NCI-H2171 treated with DMSO at 0.1 percent for 48 hours (cell line): ENCODE results near the gene KIF16B.
A peak's percentile ranks its signal among the peaks of the same experiment; 100 is the strongest.
"Not testable (repeated sequence)": the region's sequence is repeated elsewhere in the genome, so short reads cannot be mapped to it uniquely, and the experiment has no call there.

Source experiments
- DNase-seq: peaks from one replicate; lab custom pipeline; 2025; lab: John Stamatoyannopoulos, UW

KIF16B gene

GRCh38 chr20:16522651-16523050, 50.6 kb downstream of the KIF16B start:
- DNase-seq: not testable (repeated sequence)

GRCh38 chr20:16520154-16520553, 53.1 kb downstream of the KIF16B start:
- DNase-seq: no peak

- DNase-seq: not testable (repeated sequence)
Measured at GRCh38 chr20:16519673-16520072, 53.6 kb downstream of the KIF16B start.

- peak; percentile 44 for DNase-seq
Measured at GRCh38 chr20:16518784-16519084, 54.5 kb downstream of the KIF16B start.

- peak; percentile 84 for DNase-seq
Measured at GRCh38 chr20:16517946-16518783, 55.1 kb downstream of the KIF16B start.

- no peak for DNase-seq
Measured at GRCh38 chr20:16516794-16517193, 56.5 kb downstream of the KIF16B start.

GRCh38 chr20:16515046-16515445, 58.2 kb downstream of the KIF16B start:
- no peak for DNase-seq

GRCh38 chr20:16514140-16514539, 59.1 kb downstream of the KIF16B start:
- DNase-seq: no peak

GRCh38 chr20:16505894-16506293, 67.4 kb downstream of the KIF16B start:
- DNase-seq: no peak

- peak; percentile 55 for DNase-seq
Measured at GRCh38 chr20:16501301-16501700, 71.9 kb downstream of the KIF16B start.

- DNase-seq: no peak
Measured at GRCh38 chr20:16500197-16500596, 73.1 kb downstream of the KIF16B start.

GRCh38 chr20:16498526-16499253, 74.6 kb downstream of the KIF16B start:
- DNase-seq: no peak

- no peak for DNase-seq
Measured at GRCh38 chr20:16497896-16498295, 75.4 kb downstream of the KIF16B start.

- DNase-seq: no peak
Measured at GRCh38 chr20:16493486-16493885, 79.8 kb downstream of the KIF16B start.

GRCh38 chr20:16491294-16491905, 81.8 kb downstream of the KIF16B start:
- DNase-seq: no peak

- no peak for DNase-seq
Measured at GRCh38 chr20:16490696-16491095, 82.6 kb downstream of the KIF16B start.

GRCh38 chr20:16488616-16489015, 84.6 kb downstream of the KIF16B start:
- DNase-seq: no peak

- peak; percentile 92 for DNase-seq
Measured at GRCh38 chr20:16488086-16488485, 85.2 kb downstream of the KIF16B start.

GRCh38 chr20:16486532-16486931, 86.7 kb downstream of the KIF16B start:
- peak; percentile 33 for DNase-seq

GRCh38 chr20:16485401-16485800, 87.8 kb downstream of the KIF16B start:
- peak; percentile 92 for DNase-seq

GRCh38 chr20:16483024-16483423, 90.2 kb downstream of the KIF16B start:
- no peak for DNase-seq

- no peak for DNase-seq
Measured at GRCh38 chr20:16481977-16482376, 91.3 kb downstream of the KIF16B start.

- no peak for DNase-seq
Measured at GRCh38 chr20:16479666-16480065, 93.6 kb downstream of the KIF16B start.
